HG02943 (cell line): Measurements from ENCODE around the gene SLC1A5.
"Not testable (repeated sequence)": the region's sequence is repeated elsewhere in the genome, so short reads cannot be mapped to it uniquely, and the experiment has no call there.

Experiments
- ATAC-seq: cut with Tn5 transposase; IDR thresholded peaks from one replicate; pipeline ENCODE4 v1.9.1; 2021; ENCODE audit warnings: mild to moderate bottlenecking, low read depth, moderate library complexity; ENCODE audit not compliant: unreplicated experiment

SLC1A5 gene

DNA sequence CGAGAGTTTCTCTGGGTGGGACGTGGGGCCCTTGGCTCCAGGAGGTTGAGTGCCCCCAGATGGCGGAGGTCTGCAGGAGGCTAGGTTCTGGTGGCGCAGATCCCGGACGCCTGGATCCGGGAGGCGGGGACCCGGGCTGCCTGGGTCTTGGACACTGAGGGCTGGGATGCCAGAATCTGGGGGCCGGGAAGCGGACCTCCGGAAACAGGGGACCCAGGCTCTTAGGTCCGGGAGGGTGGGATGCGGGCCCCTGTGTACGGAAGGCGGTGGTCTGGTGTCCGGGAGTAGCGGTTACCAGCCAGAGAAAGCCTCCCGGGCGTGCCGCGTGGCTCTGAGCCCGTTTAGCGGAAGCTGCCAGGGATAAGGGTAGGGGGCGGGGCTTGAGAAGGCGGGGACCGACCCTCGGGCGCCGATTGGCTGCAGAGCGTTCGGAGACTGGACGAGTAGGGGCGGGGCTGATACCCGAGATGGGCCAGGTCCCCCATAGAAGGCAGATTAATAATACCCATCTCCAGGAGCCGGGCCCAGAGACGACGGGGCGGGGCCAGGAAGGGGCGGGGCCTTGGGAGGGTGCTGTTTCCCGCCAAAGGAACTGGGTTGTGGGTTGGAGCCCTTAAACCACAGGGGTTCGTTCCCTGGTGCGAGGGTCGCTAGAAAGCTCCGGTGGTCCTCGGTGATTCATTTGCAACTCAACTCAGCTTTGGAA lies at the start of gene SLC1A5:
Gene SLC1A5, minus strand, starts transcription at position 333 of the 706 bp plus-strand sequence. CDS start 629 bp downstream, outside the sequence.
- peak; percentile 51 for ATAC-seq

DNA sequence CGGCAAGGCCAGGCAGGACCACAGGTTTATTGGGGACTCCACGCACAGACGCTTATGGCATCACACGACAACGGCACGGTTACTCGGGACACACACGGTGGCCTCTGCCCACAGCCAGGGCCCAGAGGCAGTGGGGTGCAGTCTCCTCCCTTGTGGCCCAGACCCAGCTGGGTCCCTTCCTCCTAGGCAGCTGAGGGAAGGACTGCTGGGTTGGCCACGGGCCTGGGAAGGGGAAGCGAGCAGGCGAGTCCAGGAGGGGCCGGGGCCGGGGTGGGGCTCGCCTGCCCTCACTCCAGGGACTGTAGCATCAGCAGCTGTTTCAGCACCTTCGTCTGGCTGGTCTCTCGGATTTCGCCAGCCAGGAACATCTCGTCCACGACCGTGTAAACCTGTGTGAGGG lies 49.8 kb upstream of the SLC1A5 start:
- ATAC-seq: no peak

DNA sequence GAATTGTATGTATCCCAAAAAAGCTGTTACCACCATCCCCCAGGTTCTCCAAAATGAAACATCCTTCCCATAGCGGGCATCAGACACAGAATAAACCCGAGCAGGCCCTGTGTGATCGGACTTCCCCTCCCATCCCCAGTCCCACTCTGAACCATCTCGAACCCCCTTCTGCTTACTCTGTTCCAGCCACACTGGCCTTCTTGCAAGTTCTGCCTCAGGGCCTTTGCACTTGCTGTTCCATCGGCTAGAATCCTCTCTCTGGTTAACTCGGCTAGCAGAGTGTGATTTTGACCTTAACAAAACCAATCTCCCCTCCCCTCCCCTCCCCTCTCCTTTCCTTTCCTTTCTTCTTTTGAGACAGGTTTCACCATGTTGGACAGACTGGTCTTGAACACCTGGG lies 46.6 kb upstream of the SLC1A5 start:
- ATAC-seq: no peak

DNA sequence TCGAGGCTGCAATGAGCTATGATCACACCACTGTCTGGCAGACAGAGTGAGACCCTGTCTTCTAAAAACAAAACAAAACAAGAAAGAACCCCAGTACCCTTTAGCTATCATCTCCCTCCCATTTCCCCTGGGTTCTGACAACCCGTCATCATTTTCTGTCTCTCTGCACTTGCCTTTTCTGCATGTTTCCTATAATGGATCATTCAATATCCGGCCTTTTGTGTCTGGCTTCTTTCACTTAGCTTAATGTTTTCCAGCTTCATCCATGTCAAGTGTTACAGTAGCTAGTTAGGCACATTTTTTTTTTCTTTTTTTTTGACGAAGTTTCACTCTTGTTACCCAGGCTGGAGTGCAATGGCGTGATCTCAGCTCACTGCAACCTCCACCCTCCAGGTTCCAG lies 45.7 kb upstream of the SLC1A5 start:
- no peak for ATAC-seq

DNA sequence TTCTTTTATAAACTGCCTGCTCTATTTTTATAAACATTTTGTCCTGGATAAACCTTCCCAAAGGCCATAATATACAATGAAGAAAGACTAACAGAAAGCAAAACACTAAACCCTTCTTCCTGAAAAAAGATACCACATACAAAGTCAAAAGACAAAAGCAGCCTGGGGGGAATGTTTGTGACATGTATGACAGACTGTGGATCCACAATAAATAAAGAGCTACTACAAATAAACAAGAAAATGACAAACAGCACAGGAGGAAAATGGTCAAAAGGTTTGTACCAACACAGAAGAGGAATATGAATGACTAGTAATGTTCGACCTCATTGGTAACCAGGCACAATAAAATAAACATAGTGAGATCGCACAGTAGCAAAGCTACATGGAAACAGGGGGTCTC lies 42.5 kb upstream of the SLC1A5 start:
- no peak for ATAC-seq

DNA sequence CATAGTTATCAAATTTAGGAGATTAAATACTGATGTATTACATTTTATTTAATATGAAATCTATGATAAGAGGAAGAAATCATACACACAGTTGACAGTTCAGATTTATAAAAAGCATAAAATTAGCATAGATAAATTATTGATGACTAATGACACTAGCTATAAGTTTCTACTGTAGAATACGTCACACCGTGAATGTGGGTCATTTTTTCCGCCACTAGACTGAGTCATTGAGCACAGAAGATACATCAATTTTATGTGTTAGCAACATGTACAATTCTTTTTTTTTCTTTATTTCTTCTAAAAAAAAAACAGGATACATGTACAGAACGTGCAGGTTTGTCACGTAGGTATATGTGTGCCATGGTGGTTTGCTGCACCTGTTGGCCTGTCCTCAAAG lies 40.1 kb upstream of the SLC1A5 start:
- ATAC-seq: no peak

DNA sequence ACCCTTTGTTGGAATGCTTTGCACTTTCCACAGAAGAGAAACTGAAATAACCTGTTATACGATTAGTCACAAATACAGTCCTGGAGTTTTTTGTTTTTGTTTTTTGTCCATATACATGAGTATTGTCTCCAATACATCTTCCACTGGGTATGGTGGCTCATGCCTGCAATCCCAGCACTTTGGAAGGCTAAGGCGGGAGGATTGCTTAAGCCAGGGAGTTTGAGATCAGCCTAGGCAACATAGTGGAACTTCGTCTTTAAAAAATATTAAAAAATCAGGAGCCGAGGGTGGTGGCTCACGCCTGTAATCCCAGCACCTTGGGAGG lies 37.3 kb upstream of the SLC1A5 start:
- ATAC-seq: no peak

DNA sequence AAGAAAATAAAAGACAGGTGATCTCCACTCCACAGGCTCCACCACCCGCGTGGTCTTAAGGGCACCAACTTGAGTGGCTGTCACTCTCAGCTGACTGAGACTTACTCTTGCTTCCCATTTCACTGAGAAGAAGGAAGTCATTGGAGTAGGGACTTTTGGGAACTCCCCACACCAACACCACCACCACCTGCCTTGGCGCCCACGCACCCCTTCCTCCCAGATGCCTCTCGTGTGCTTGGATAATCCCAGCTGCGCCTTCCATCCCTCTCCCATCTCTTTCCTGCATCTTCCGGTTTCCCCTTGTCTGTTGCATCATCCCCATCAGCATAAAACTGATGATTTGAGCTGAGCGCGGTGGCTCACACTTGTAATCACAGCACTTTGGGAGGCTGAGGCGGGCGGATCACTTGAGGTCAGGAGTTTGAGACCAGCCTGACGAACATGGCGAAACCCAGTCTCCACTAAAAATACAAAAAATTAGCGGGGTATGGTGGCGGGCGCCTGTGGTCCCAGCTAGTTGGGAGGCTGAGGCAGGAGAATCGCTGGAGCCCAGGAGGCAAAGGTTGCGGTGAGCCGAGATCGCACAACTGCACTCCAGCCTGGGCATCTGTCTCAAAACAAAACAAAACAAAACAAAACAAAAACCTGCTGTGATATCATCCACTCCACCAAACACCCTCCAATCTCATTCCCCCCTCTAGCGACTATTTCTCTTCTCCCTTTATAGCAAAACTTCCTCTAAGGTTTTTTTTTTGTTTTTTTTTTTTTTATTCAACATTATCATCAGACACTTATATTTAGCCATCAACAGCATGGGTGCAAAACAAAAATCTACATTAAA lies 36.7 kb upstream of the SLC1A5 start:
- ATAC-seq: no peak

DNA sequence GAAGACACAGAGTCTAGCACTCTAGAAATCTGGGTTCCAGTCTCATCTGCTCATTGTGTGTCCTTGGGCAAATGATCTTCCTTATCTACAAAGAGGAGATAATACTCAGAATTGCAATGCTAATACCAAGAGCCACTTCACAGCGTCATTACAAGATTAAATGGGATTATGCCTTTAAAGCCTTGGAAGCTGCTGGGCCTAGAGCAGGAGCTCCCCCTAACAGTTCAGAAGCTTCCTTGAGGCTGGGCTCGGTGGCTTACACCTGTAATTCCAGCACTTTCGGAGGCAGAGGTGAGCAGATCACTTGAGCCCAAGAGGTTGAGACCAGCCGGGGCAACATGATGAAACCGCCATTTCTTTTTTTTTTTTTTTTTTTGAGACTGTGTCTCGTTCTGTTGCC lies 34.7 kb upstream of the SLC1A5 start:
- ATAC-seq: no peak

DNA sequence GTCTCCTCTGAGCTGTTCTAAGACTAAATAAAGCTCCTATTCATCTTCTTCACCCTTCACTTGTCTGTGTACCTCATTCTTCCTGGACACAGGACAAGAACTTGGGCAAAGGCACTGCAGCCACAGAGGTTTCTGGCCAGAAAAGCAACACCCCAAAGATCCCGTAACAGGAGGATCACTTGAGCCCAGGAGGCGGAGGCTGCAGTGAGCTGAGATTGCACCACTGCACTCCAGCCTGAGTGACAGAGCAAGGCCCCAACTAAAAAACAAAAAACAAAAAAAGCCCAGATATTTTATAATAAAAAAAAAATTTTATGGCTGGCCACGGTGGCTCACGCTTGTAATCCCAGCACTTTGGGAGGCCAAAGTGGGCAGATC lies 34.0 kb upstream of the SLC1A5 start:
- not testable (repeated sequence) for ATAC-seq

DNA sequence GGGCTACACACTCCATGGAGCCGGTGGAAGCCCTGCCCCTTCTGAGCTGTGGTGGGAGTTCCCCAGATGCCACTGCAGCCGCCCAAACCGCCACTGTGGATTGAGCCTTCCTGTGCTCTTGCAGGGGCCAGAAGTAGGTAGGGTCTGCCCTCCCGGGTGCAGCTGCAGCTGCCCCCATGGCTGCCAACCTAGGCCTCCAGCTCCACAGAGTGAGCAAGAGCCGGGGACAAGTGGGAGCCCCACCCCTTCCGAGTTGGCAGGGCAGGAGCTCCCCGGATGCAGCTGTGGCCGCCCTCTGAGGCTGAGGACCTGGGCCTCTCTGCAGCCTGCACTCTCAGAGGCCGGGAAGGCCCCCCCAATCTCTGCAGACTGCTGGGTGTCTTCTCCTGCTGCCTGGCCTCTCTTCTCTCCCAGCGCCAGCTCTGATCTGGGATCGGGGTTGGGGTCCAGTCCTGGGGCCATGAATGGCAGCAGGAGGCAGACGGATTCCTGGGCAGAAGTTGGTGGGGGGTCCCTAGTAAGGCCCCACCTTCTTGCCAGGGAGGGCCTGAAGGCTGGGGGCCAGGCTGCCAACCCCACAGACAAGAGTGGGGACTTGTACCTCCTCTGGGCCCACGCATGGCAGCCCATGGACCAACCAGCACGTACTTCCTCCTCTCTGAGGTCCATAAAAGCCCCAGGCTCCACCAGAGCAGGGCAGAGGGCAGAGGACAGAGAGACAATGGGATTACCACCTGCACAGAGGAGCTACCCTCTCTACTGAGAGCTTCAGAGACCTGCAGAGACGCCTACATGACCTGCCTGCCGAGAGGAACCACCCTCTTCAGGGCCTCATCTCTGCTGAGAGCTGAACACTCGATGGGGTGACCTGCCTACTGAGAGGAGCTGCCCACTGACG lies 33.4 kb upstream of the SLC1A5 start:
- no peak for ATAC-seq

DNA sequence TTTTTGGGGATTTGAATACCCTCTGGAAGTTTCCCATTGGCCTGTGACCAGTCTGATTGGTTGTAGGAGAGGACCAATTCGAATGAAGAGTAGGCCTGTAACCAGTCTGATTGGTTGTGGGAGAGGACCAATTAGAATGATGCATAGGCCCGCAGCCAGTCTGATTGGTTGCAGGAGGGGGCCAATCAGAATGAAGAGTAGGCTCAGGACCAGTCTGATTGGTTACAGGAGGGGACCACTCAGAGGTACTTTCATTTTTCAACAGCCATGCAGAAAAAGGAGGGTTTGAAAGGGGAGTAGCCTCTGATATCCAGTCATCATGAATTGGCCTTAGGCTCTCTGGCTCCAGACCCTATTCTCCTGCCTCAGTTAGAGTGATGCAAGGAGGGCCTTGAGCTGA lies 30.4 kb upstream of the SLC1A5 start:
- no peak for ATAC-seq

DNA sequence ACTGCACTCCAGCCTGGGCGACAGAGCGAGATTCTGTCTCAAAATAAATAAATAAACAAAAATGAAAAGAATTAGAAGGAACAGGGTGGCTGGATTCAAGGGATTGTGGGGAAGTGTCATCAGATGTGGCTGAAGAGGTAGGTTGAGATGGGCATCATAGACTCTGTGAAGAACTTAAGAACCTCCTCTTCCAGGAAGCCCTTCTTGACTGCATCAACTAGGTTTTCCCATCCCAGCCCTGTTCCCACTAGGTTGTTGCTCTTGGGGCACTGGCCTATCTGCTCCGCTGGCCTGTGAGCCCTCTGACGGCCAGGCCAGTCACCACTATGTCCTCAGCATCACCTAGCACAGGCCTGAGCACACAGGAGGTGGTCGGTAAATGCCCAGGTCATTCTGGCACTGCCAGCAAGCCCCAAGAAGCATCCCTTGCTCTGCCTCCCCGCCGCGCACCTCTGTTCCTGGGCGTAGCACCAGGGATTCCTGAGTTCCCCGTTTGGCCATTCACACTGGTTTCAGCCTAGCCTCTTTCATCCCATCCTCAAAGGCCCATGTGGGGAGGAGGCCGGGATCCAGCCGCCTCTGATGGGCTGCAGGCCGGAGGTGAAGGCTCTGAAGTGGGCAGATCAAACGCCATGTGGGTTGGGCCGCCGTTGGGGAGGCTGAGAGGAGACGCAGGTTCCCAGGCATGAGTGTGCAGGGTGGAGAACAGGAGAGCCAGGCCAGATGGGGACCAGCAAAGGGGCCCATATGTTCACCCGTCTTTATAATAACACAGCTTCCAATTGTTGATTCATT lies 27.6 kb upstream of the SLC1A5 start:
- no peak for ATAC-seq

DNA sequence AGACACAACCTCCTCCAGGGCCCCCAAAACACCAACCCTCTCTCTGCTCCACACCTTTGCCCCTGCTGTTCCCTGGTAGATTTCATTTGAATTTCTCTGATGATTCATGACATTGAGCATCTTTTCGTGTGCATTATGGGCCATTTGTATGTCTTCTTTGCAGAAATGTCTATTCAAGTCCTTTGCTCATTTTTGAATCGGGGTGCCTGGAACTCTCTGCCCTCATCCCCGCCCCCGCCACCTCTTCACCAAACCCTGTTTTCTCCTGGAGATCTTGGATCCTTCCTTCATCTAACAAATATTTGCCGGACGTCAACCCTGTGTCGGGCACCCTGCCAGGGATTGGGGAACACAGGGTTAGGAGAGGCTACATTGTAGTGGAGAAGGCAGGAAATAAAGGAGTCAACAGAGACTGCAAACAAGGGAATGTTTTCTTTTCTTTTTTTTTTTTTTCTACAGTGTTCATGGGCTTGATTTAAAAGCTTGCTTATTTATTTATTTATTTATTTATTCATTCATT lies 25.5 kb upstream of the SLC1A5 start:
- no peak for ATAC-seq

DNA sequence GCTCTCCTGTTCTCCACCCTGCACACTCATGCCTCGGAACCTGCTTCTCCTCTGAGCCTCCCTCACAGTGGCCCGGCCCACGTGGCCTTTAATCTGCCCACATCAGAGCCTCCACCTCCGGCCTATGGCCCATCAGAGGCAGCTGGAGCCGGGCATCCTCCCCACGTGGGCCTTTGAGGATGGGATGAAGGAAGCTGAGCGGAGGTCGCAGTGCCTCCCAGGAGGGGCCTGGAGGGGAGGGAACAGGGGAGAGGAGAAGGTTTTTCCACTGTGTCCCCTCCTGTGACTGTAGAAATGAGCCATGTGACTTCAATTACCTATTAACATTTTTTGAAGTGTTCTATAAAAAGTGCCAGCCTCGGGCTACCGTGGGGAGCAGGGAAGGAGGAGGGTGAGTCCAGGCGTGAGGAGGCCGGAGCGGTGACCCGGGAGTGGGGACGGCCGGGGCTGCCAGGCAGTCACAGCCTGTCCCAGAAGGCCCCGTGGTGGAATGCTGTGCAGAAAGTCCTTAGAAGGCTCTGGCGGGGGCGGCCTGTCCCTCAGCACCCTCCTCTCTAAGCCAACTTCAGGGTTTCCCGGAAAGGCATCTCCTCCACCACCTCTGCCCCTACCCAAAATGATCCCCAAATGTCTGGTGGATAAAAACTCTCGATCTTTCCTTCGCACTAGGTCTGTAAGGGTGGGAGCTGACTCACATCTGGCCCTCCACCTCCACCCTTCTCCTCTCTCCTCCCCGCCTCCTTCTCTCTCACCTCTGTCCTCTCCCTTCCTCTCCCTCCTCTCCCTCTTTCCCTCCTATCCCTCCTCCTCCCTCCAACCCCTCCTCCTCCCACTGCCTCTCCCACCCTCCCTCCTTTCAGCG lies 24.8 kb upstream of the SLC1A5 start:
- ATAC-seq: no peak

DNA sequence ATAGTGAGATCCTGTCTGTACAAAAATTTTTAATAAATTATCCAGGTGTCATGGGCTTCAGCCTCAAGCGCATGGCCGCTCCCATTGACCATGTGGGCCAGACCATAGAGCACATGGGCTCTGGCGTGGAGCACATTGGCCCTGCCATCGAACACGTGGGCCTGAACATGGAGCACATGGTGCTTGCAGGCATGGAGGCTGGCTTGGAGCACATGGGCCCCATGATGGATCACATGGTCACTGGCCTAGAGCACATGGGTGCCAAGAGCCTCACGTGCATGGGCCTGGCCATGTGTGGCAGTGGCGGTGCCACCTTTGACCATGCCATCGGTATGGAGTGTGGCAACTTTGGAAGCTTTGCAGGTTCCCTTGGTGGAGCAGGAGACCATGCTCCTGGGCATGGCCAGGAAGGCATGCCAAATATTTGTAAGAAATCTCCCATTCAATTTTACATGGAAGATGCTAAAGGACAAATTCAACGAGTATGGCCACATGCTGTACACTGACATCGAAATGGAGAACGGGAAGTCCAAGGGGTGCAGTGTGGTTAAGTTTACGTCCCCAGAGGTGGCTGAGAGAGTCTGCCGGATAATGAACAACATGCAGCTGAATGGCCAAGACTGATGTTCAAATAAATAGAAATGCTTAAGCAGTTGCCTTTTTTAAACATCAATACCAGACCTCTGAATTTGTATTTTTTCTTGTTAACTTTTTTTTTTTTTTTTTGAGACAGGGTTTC lies 21.3 kb upstream of the SLC1A5 start:
- ATAC-seq: no peak

DNA sequence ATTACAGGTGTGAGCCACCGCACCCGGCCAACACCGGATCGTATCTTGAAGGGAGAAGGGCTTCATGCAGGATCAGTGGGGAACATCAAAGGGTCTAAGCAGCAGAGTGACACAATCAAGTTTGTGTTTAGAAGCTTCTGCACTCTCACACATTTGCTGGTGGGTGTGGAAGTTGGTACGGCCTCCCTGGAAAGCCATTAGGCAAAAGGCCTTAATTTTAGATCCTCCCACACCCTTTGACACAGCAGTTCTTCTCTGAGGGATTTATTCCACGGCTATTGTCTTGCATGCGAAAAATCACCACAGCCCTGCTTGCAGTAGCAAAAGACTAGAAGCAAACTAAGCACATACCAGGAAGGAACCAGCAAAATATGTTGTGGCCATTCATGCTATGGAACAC lies 18.3 kb upstream of the SLC1A5 start:
- ATAC-seq: no peak

DNA sequence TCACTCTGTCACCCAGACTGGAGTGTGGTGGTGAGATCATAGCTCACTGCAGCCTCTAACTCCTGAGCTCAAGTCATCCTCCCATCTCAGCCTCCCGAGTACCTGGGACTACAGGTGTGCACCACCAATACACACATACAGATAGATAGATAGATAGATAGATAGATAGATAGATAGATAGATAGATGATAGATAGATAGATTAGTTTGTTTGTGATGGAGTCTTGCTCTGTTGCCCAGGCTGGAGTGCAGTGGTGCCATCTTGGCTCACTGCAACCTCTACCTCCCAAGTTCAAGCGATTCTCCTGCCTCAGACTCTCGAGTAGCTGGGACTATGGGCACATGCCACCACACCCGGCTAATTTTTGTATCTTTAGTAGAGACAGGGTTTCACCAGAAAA lies 16.0 kb upstream of the SLC1A5 start:
- not testable (repeated sequence) for ATAC-seq

DNA sequence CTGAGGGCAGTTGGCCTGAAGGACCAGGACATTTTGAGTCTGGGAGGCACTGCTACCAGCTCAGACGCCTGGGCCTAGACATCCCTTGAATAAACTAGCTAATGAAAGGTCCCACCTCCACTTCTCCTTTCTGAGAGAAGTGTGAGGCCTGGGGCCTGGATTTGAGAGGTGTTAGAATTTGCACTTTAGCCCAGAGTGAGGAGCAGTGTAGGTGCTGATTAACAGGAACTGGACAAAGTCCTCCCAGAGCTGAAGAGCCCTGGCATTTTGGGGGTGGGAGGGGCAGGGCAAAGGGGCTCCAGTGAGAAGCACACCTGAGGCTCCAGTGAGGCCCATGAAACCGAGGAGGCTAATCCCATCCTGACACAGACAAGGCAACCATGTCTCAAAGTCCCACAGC lies 15.2 kb upstream of the SLC1A5 start:
- no peak for ATAC-seq
